ENCODE measurements around the gene C2CD3.
"Not testable (repeated sequence)": the region's sequence is repeated elsewhere in the genome, so short reads cannot be mapped to it uniquely, and the experiment has no call there.

C2CD3 gene

DNA sequence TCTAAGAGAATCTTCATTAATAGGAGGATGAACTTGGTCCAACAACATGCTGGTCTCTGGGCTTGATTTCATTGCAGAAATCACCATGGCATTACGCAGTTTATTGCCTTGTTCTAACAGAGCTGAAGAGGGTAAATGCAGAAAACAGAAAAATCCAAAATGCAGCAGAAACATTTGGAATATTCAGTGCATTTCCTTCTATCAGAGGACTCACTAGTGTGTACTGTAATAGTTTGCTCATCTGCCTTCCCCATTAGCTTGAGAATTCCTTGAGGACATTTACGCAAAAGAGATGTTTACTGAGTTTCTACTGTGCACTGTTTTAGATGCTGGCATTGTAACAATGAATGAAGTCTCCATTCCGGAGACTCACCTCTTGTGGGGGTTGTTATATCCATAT, 37.4 kb downstream of the C2CD3 start:
- DNase-seq, result no peak
- in situ Hi-C loops (cut with MboI; ENCODE audit: low pct_unique_long_range_greater_than_20kb, low sequenced_read_pairs), result no loop called here

DNA sequence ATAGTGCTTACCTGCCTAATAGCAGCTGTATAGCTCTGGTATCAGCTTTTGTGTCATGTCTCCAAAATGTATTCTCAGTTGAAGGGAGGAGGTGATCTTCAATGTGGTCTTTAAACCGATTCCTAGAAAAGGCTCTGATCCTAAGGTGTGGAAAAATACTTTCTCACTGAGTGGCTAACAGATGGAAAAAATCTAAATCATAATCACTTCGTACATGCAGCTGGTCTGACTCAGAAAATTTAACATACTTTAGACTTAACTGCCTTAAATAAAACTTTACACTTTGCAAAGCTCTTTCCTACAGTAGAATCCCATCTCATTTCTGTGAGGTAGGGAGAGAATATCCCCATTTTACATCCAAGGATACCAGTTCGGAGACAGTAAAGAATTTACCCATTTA, 38.0 kb downstream of the C2CD3 start:
- DNase-seq, result no peak
- in situ Hi-C loops (cut with MboI; ENCODE audit: low pct_unique_long_range_greater_than_20kb, low sequenced_read_pairs), result no loop called here

DNA sequence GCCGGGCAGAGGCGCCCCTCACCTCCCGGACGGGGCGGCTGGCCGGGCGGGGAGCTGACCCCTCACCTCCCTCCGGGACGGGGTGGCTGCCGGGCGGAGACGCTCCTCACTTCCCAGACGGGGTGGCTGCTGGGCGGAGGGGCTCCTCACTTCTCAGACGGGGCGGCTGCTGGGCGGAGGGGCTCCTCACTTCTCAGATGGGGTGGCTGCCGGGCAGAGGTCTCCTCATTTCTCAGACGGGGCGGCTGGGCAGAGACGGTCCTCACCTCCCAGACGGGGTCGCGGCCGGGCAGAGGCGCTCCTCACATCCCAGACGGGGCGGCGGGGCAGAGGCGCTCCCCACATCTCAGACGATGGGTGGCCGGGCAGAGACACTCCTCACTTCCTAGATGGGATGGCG, 41.7 kb downstream of the C2CD3 start:
- in situ Hi-C loops (cut with MboI; ENCODE audit: low pct_unique_long_range_greater_than_20kb, low sequenced_read_pairs); DNase-seq: not testable (repeated sequence)

DNA sequence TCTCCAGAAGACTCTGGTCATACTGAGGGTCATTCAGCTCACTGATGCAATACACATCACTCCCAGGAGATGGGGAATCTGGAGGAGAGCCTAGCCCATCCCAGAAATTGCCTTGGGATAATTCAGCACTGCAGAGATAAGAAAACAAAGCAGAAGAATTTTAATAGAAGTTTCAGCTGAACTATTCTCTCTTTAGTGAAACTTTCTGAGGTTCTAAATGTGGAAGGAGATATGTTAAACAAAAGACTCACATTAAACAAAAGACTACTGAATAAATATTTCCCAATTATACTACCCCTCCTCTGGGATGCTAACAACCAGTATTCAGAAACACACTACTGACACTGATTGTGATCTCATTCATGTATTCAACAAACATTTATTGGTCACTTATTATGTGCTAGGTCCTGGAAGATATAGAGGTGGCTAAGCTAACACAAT, 47.8 kb downstream of the C2CD3 start:
- in situ Hi-C loops (cut with MboI; ENCODE audit: low pct_unique_long_range_greater_than_20kb, low sequenced_read_pairs), result no loop called here
- no peak for DNase-seq

DNA sequence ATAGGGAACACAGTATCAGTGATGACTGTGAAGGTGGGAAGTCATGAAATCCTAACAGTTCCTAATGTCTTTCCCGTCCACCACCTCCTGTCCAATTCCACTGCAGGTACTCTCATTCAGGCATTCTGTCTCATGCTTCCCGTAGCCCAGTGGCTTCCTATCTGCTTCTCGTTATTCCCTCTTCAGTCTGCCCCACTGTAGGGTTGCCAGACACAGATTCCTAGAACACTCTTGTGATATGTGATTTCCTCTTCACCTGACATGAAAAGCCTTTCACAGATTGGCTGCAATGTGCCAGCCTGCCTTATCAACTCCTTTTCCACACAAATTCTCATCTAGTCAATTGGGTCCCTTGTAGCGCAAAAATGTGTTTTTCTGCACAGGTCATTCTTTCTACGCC, 49.0 kb downstream of the C2CD3 start:
- DNase-seq, result no peak
- in situ Hi-C loops (cut with MboI; ENCODE audit: low pct_unique_long_range_greater_than_20kb, low sequenced_read_pairs), result no loop called here

DNA sequence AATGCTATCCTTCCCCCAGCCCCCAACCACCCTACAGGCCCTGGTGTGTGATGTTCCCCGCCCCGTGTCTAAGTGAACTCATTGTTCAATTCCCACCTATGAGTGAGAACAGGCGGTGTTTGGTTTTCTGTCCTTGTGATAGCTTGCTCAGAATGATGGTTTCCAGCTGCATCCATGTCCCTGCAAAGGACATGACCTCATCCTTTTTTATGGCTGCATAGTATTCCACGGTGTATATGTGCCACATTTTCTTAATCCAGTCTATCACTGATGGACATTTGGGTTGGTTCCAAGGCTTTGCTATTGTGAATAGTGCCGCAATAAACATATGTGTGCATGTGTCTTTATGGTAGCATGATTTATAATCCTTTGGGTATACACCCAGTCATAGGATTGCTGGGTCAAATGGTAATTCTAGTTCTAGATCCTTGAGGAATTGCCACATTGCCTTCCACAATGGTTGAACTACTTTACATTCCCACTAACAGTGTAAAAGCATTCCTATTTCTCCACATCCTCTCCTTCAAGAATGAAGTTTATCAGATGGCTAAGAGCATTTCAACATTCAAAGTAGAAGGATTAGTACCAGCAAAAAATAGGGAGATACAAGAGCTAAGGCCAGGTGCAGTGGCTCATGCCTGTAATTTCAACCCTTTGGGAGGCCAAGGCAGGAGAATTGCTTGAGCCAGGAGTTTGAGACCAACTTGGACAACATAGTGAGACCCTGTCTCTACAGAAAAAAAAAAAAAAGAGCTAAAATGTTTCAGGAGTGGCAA, 50.4 kb downstream of the C2CD3 start:
- DNase-seq; in situ Hi-C loops (cut with MboI; ENCODE audit: low pct_unique_long_range_greater_than_20kb, low sequenced_read_pairs): not testable (repeated sequence)

DNA sequence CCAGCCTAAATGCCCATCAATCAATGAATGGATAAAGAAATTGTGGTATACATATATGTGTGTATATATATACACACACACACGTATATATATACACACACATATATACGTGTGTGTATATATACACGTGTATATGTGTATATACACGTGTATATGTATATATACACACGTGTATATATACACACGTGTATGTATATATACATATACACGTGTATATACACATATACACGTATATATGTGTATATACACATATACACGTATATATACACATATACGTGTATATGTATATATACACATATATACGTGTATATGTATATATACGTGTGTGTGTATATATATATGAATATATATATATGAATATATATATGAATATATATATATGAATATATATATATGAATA, 54.1 kb downstream of the C2CD3 start:
- no peak for DNase-seq
- in situ Hi-C loops (cut with MboI; ENCODE audit: low pct_unique_long_range_greater_than_20kb, low sequenced_read_pairs), result no loop called here

DNA sequence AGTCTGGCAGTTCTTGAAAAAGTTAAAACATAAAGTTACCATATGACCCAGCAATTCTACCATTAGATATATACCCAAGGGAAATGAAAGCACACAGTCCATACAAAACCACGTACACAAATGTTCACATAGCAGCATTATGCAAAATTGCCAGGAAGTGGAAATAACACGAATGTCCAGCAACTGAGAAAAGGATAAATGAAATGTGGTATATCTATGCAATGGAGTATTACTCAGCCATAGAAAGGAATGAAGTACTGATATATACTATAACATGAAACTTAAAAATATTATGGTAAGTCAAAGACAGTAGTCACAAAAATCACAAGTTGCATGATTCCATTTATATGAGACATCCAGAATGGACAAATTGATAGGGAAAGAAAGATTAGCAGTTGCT, 57.9 kb downstream of the C2CD3 start:
- no peak for DNase-seq
- in situ Hi-C loops (cut with MboI; ENCODE audit: low pct_unique_long_range_greater_than_20kb, low sequenced_read_pairs), result no loop called here

DNA sequence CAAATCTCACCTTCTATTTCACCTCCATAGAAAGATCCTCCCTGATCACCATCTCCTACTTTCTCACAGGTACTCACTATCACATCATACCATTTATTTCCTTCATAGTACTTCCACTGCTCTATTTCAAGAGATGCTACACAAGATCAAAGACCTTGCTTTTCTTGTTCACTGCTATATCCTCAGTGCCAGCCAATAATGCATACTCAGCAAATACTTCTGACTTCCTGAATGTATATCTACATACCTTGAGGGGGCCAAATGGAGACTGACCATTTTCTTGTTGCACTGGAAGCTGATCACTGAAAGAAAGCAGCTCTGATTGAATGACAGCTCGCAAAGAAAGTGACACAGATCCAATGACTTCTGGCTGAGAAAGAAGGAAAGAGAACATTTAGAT, 64.7 kb downstream of the C2CD3 start:
- in situ Hi-C loops (cut with MboI; ENCODE audit: low pct_unique_long_range_greater_than_20kb, low sequenced_read_pairs), result no loop called here
- no peak for DNase-seq

DNA sequence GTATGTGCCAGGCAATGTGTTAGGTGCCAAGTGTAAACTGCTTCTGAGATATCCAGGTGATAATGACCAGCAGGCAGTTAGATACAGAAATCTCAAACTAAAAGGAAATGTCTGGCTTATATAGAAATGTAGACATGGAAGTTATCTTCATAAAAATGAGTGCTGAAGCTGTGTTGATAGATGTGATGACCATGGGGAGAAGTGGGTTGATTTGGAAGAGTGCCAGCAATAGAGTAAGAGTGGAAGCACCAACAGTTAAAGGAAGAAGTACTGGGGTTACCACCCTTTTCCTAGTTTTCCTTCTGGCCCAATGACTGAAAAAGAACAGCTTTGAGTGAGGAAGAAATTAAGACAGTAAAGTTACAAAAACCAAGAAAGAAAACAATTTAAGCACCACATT, 68.5 kb downstream of the C2CD3 start:
- in situ Hi-C loops (cut with MboI; ENCODE audit: low pct_unique_long_range_greater_than_20kb, low sequenced_read_pairs), result no loop called here
- no peak for DNase-seq

DNA sequence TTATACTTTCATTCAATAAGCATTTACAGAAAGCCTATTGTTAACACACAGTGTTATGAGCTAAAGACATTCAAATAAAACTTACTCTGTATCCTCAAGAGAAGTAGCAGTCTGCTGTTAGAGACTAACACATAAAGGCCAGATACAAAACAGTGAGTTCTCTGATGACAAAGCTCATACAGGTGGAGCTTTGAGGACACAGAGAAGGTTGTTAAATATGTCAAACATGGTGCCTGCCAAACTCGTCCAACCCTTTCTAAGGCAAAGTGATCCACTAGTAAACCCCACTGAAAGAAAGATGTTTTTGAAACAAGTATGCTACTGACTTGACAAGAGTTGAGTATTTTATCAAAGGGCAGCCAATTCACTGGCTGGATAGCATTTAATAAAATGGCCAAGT, 70.1 kb downstream of the C2CD3 start:
- in situ Hi-C loops (cut with MboI; ENCODE audit: low pct_unique_long_range_greater_than_20kb, low sequenced_read_pairs), result no loop called here

DNA sequence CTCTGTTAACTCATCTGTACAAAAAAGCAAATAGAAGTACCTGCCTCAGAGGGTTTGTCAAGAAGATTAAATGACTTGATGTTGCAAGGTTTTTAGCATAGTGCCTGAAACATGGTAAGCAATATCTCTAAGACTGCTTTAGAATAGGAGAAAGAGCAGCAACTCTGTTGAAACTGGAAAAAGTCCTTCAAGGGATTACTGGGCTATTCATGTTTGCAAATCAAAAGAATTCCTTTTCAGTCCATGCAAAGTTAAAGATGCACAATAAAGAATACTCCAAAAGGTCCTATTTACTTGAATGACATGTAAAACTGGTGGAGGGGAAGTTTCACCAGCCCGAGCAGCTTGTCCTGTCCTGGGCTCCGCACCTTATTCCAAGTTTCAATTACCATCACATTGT, 70.6 kb downstream of the C2CD3 start:
- in situ Hi-C loops (cut with MboI; ENCODE audit: low pct_unique_long_range_greater_than_20kb, low sequenced_read_pairs), result no loop called here
- DNase-seq, result no peak

More for the DNA sequence above, 70.1 kb downstream of the C2CD3 start:
- DNase-seq, result no peak

DNA sequence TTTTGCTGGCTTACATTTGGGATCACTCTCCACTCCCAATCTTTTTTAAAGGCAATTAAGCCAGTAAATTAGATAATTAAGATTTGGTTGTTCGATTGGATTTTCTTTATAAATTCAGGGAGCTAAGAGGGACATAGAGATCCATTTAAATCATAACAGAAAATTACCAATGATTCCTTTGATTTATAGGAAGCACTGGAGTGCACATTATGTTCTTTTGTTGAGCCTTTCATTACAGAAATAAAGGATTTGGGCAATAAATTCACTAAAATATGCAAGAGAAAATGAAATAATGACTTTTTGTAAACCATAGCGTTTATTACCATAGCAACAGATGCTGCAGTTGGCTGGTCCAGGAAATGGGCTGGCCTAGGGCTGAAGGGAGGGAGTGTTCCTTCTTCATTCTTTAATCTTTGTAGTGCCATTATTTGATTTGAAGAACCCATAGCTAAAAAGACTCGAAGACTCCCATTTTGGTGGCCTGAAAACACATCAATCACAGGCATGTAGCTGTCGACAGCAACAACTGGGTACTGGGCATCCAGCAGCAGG, 73.0 kb downstream of the C2CD3 start:
- in situ Hi-C loops (cut with MboI; ENCODE audit: low pct_unique_long_range_greater_than_20kb, low sequenced_read_pairs), result no loop called here
- DNase-seq, result no peak

DNA sequence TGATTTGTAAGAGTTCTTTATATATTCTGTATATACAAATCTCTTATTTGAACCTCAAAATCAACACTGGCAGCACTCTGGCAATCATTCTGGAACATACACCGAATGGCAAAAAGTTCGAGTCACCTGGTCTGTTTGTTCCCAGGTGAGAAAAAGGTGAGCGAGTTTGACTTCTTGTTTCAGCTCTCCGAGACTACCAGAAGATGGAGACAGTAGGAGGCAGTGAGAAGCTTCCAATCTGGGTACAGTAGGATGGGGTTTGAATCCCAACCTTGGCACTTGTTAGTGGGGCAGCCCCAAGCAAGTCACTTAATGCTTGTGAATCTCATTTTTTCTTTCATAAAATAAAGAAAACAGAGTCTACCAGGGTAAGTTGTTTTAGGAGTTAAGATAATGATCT, 76.4 kb downstream of the C2CD3 start:
- in situ Hi-C loops (cut with MboI; ENCODE audit: low pct_unique_long_range_greater_than_20kb, low sequenced_read_pairs), result no loop called here
- DNase-seq, result no peak

DNA sequence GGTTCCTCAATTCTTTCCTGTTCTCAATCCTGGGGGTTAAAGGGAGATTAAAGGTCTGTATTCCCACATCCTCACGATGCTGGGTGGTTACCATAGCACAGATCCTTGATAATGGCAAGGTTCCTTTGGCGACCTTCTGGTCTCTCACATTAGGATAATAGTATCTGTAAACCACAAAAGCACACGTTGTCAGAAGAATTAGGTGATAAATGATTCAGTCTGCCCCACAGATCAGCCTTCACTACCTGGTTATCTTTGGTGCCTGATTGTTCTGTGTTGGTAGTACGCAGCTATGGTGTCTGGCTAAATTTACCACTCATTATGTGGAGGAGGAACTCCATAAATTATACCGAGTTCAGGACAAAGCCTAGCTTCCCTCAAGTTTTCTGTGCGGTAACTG, 78.4 kb downstream of the C2CD3 start:
- in situ Hi-C loops (cut with MboI; ENCODE audit: low pct_unique_long_range_greater_than_20kb, low sequenced_read_pairs), result no loop called here

DNA sequence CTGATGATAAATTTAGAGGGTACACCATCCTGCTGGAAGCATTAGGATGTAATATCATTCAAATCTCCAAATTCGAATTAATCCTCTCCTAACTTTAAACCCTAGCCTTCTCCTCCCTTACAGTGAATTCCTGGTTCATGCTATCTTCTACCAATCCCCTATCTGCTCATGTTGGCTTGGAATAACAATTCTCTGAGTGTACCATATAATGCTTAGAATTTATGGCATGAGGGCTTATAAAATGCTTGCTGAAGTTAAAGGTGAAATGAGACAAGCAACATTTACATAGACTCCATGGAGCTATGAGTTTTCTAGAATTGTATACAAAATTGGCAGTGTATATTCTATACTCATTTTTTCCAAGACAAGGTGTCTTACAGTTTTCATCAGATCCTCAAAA, 79.3 kb downstream of the C2CD3 start:
- in situ Hi-C loops (cut with MboI; ENCODE audit: low pct_unique_long_range_greater_than_20kb, low sequenced_read_pairs), result no loop called here

More for the DNA sequence above, 78.4 kb downstream of the C2CD3 start:
- no peak for DNase-seq

DNA sequence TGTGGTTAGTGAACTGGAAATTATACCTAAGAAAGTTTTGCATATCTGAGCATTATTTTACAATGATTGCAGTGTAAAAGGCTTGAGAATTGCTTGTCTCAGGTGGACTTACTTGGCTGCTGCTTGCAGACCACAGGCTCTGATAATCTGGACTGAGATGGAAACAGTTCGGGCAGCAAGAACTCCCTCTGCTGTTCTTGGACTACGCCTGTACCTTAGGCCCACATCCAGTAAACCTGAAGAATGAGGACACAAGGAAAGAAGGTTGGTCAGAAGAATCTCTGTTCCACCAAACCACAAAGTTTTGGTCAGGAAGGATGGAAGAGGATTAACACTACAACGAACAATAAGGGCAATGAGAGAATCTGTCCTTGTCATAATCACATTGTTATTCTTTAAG, 80.1 kb downstream of the C2CD3 start:
- peak; percentile 11 for DNase-seq
- in situ Hi-C loops (cut with MboI; ENCODE audit: low pct_unique_long_range_greater_than_20kb, low sequenced_read_pairs), result no loop called here

More for the DNA sequence above, 79.3 kb downstream of the C2CD3 start:
- no peak for DNase-seq

DNA sequence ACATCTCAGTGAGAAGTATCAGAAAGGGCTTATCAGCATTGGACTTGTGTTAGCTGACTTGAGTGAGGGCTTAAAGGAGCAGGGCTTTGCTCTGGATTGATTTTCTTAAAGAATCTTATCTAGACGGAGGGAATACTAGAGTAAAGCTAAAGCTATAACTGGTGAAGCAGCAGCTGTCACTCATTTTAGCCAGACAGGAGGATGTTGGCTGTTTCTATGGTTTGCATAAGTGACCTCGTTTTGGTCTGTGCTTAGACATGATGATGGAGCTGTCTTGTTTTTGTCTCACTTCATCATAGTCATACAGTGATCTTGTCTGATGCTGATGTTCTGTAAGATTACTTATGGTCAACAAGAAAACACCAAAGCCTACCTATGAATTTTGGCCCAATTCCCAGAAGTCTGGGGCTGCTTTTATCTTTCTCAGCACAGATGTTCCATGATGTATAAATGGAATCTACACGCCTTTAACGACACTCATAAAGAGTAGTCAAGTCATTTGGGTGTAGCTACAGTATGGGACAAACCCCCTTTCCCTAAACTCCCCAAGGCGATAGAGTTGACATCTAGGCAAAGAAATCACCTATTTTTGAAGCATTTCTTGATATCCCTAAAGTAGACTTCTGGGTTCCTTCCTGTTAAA, 84.4 kb downstream of the C2CD3 start:
- in situ Hi-C loops (cut with MboI; ENCODE audit: low pct_unique_long_range_greater_than_20kb, low sequenced_read_pairs), result no loop called here
- DNase-seq, result peak; percentile 8

DNA sequence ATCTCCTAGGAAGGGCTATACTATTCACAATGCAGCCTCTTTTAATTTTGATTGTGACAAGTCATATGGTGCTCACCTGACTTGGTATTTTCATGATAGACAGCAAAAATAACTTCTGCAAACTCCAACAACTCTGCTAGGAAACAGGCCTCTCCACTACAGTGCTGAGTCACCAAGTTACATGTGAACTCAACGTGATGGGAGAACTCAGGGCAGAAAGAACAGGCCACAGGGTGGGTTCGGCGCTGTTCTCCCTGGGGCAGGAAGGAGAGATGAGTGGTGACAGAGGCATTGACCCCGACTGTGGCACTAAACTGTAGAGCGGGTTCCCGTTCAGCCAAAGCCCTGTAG, 85.3 kb downstream of the C2CD3 start:
- in situ Hi-C loops (cut with MboI; ENCODE audit: low pct_unique_long_range_greater_than_20kb, low sequenced_read_pairs), result no loop called here
- no peak for DNase-seq

DNA sequence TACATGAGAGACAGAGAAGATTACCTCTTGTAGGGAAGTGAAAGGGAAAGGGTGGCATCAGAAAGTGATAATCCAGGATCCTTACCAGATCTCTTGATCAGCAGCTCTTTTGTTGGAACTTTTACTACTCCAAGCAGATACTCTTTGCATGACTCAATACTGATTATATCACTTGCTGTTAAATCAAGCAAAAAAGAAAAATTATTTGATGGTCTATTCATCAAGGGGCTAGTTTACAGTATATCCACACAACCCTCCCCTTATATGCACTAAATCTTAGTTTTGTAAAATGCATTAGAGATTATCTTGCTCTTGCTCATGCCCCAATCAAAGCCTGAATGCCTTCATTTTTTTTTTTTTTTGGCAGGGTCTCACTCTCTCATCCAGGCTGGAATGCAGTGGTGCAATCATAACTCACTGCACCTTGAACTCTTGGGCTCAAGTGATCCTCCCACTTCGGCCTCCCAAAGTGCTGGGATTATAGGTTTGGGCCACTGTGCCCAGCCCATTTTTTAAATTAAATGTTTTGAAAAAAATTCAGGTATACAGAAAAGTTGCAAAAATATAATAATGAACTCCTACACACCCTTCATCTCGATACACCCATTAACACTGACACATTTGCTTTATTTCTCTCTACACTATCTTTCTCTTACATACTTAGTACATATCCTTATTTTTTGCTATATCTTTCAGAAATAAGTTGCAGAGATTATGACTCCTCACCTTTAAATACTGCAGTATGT, 85.8 kb downstream of the C2CD3 start:
- DNase-seq, result no peak
- in situ Hi-C loops (cut with MboI; ENCODE audit: low pct_unique_long_range_greater_than_20kb, low sequenced_read_pairs), result no loop called here

Measured in KBM-7 (cell line).